GM10847 (cell line): ENCODE results near the gene TLR5.

Experiments
- POLR2A ChIP-seq: IDR thresholded peaks from 2 replicates; pipeline ENCODE4 v1.6.1; 2011; ENCODE audit not compliant: insufficient read length; ENCODE audit errors: extremely low read depth

TLR5 gene

DNA sequence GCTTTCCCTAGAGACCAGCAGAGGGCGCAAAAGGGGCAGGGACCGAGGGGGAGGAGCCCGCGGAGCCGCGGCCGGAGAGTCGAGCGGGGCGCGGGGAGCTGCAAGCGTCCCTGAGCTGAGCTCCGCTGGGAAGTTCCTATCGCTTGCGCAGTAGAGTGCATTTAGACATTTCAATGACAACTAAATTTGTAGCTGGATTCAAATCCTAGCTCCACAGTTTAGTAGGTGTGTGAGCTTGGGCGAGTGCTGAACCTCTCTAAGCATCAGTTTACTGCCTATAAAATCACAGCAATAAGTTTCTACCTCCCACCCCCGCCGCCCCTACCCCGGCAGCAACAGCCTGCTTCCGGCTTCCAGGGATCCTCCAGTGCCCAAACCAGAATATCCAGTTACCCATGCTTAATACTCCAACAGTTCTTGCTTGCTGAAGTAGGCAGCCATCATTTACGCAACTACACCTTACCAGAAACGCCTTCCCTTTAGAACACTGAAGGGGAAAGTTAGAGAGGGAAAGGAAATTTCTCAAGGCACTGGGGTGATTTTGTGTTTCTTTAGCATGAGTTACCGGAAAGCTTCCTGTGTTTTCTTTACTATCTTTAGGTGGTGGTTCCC lies 9.1 kb downstream of the TLR5 start:
- no peak for TF ChIP-seq POLR2A

GRCh38 chr1:223133306-223133823 lies 9.7 kb downstream of the TLR5 start:
- no peak for TF ChIP-seq POLR2A

DNA sequence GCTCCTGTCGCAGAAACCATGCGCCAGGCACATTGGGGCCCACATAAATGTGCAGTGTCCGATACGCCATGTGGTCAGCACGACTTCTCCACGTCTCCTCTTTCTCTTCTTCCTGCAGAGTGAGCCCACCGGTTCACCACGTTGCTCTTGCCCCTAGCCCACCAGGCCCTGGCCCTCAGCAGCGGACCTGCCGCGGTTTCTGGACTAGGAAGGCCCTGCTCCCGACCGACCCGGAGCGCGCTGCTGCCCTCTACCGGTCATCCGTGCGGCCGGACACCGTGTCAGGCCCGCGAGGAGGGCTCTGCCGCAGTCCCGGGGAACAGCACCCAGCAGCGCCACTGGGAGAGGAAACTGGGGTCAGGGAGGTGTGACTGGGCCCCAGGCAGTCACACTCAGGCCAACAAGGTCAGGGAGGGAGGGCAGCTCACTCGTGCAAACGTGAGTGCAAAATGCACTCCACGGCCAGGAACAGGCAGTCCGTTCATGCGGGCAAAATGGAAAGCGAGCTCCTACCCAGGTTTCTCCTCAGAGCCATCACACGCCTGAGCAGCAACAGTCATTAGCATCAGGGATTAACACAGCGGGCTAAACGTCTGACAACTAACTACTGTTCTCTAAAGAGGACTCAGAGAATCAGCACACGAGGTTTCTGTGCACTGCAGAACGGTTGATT lies 13.7 kb downstream of the TLR5 start:
- no peak for TF ChIP-seq POLR2A

GRCh38 chr1:223126741-223127140 lies 16.3 kb downstream of the TLR5 start:
- no peak for TF ChIP-seq POLR2A

DNA sequence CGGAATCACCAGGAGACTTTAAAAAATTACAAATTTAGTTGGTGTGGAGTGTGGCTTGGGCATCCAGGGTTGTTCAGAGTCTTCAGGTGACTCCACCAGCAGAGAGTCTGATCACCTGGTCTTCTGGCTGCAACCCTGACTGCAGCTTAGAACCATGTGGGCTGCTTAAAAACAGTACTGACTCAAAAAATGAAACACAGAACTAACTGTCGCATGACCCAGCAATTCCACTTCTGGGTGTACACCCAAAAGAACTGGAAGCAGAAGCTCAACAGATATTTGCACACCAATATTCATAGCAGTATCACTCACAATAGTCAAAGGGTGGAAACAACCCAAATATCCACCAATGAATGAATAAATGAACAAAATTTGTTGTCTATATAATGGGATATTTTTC lies 17.3 kb downstream of the TLR5 start:
- TF ChIP-seq POLR2A: no peak

DNA sequence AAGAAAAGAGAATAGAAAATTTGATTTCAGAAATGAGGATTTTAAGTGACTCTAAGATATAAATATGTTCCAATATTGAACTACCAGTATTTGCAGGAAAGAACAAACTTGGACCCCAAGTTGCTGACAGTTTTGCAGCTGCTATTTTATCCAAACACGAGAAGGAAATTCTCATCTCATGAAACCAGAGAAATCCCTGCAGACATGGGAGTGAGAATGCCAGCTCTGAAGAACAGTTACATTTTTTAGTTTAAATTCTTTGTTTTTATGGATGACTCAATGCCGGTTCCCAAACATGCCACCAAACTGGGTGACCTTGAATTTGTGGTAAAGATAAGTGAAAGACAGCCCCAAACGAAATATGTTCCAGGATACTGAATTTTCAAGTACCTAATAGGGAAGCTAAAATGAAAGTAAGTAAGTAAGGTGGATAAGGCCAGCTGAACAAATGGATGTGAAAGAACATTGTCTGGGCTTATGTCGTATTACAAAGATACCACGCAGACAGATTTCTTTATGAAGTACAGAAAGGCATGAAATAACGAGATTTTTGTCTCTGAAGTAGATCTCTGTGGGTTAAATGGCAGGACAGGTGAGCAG lies 19.9 kb downstream of the TLR5 start:
- no peak for TF ChIP-seq POLR2A

DNA sequence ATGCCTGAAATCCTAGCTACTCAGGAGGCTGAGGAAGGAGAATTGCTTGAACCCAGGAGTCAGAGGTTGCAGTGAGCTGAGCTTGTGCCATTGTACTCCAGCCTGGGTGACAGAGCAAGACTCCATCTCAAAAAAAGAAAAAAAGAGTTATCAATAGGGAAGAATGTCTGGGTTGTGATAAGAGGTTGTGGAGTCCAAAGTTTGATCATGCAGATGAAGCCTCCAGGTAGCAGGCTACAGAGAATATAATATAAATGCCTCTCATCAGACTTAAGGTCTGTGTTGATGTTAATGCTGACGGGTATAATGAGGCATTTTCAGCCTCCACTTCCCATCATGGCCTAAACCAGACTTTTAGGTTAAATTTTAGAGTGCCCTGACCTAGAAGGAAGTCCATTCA lies 24.6 kb downstream of the TLR5 start:
- TF ChIP-seq POLR2A: no peak

DNA sequence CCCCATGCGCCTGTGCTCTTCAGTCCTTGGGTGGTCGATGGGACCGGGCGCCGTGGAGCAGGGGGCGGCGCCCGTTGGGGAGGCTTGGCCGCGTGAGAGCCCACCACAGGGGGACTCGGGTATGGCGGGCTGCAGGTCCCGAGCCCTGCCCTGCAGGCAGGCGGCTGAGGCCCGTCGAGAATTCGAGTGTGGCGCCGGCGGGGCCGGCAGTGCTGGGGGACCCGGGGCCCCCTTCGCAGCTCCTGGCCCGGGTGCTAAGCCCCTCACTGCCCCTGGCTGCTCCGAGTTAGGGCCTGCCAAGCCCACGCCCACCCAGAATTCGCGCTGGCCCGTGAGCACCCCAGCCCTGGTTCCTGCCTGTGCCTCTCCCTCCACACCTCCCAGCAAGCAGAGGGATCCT lies 26.1 kb downstream of the TLR5 start:
- TF ChIP-seq POLR2A: no peak

GRCh38 chr1:223114871-223115270 lies 28.2 kb downstream of the TLR5 start:
- no peak for TF ChIP-seq POLR2A

- no peak for TF ChIP-seq POLR2A
These were observed 32.1 kb downstream of the TLR5 start for GRCh38 chr1:223110952-223111351.

DNA sequence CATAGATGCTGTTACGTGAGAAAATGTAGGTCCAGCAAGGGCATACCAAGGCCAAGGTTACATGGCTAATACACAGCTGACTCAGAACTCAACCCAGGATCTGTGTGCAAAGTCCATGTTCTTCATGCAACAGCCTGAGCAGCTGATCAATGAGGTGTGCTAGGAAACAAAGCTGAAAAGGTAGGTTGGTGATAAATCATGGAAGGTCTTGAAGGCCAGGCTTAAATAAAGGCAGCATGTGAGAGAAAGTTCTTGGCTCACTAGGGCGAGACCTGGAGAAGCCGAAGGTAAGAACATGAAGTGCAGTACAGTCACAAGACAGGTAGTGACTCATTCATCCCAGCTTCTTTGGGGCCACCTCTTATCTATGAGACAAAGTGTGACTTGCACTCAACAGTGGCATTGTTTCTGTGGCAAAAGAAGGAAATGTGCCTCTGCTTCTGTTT lies 33.4 kb downstream of the TLR5 start:
- TF ChIP-seq POLR2A: no peak

- TF ChIP-seq POLR2A: no peak
These were observed 36.2 kb downstream of the TLR5 start for GRCh38 chr1:223106856-223107255.

DNA sequence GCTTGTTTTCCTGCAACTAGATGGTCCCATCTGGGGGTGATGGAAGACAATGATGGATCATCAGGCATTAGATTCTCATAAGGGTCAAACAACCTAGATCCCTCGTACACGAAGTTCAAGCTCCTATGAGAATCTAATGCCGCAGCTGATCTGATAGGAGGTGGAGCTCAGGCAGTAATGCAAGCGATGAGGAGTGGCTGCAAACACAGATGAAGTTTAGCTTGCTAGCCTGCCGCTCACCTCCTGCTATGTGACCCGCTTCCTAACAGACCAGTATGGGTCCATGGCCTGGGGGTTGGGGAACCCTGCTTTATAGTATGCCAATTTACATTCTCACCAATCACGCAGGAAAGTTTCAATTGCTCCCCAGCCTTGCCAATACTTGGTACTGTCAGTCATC lies 37.5 kb downstream of the TLR5 start:
- TF ChIP-seq POLR2A: no peak

DNA sequence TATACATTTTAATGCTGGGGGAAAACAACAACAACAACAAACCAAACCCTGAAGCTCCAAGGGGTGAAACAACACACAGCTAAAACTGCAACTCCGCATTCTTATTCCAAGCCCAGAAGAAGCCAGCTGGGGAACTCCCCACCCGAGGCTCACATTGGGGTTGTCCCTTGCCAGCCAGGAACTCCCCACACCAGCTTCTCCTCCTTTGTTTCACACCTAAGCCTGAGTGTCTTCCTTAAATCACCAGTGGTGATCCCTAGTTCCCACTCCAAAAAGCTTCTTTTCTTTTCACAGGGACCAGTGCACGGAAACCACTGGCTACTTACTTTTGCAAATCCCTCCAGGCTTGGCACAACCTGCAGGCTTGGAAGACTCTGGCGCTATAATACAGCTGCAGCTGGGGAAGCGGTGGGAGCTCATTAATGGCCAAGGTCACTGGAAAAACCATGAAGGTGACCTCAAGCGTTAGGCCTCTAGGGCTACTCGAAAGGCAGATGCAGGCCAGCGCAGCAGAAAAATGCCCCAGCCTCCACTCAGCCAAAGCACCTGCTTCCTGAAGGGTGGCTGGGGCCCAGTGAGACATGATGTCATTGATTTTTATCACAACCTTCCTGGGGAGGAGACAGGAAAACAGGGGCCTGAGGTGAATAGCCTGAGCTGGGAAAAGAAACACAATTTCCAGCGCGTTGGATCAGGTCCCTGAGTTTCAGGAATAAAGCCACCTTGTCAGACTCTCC lies 40.1 kb downstream of the TLR5 start:
- no peak for TF ChIP-seq POLR2A

- no peak for TF ChIP-seq POLR2A
These were observed 45.3 kb downstream of the TLR5 start for GRCh38 chr1:223097713-223098112.

DNA sequence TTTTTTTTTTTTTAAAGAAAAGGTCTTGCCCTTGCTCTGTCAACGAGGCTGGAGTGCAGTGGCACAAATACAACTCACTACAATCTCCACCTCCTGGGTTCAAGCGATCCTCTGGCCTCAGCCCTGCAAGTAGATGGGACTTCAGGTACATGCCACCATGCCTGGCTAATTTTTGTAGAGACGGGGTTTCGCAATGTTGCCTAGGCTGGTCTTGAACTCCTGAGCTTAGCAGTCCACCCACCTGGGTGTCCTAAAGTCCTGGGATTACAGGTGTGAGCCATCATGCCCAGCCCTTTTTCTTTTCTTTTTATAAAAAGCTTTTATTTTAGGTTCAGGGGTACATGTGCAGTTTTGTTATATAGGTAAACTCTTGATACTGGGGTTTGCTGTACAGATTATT lies 47.2 kb downstream of the TLR5 start:
- TF ChIP-seq POLR2A: no peak

- TF ChIP-seq POLR2A: no peak
These were observed 51.2 kb downstream of the TLR5 start for GRCh38 chr1:223091896-223092295.
